NCI-H128 (cell line): ENCODE results near the gene NACC2.
A peak's percentile ranks its signal among the peaks of the same experiment; 100 is the strongest.
"Not testable (repeated sequence)": the region's sequence is repeated elsewhere in the genome, so short reads cannot be mapped to it uniquely, and the experiment has no call there.

ENCODE experiments used
- DNase-seq: peaks from one replicate; lab custom pipeline; 2025; ENCODE audit not compliant: unreplicated experiment; lab: John Stamatoyannopoulos, UW

The NACC2 gene

DNA sequence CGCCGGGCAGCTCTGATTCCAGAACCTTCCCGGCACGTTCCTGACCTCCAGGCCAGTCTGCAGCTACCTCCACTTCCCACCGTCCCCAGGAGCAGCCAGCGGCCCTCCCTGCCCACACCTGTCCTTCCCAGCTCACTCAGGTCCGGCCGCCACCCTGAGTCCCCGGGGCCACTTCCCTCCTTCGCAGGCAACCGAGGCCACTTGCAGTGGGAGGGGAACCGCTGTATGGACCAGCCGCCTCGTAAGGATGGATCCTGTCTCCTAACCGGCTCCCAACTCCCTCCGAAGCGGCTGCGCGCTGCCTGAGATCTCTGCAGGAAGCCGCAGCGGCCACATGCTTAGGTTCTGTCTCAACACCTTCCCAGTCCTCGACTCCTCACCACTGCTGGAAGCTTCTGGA, 16.1 kb upstream of the NACC2 start:
- DNase-seq = no peak

DNA sequence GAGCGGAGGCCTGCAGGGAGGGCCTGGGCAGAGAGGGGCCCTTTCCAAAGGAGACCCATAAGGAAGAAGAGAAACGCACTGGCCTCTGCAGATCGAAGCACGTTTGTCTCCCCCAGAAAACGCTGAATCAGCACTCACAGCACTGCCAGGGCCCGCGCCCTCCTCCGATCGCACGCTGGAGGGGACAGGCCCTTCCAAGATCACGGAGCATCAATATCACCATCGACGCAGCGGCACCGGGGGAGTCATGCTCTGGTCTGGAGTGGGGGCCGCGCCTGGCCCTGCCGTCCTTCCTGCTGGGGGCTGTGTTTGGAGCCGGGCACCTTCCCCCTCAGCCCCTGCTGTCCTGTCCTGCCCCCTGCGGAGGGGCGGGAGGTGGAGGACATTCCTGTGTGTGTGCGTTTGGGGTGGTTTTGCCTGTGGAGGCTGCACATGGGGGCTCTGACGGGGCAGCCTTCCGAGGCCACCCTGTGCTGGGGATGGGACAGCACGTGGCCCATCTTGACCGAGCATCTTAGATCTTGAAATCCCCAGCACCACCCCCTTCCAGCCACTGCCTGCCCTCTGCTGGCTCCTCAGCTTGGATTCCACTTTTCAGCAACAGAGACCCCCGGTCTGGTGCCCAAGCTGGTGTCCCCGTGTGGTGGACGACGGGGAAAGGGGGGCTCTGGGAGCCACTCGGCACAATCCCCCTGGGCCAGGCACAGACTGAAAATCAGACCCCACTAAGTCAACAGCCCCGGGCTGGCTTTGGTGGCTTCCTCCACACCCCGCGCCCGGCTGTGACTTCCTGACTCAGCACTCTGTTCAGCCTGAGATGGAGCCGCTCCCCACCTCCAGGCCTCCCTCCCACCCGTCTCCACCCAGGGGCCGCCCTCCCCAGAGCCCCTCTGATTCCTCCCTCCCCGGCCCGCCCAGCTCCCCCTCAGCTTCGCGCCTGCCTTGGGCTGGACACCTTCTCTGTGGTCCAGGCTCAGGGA, 15.3 kb upstream of the NACC2 start:
- no peak for DNase-seq

DNA sequence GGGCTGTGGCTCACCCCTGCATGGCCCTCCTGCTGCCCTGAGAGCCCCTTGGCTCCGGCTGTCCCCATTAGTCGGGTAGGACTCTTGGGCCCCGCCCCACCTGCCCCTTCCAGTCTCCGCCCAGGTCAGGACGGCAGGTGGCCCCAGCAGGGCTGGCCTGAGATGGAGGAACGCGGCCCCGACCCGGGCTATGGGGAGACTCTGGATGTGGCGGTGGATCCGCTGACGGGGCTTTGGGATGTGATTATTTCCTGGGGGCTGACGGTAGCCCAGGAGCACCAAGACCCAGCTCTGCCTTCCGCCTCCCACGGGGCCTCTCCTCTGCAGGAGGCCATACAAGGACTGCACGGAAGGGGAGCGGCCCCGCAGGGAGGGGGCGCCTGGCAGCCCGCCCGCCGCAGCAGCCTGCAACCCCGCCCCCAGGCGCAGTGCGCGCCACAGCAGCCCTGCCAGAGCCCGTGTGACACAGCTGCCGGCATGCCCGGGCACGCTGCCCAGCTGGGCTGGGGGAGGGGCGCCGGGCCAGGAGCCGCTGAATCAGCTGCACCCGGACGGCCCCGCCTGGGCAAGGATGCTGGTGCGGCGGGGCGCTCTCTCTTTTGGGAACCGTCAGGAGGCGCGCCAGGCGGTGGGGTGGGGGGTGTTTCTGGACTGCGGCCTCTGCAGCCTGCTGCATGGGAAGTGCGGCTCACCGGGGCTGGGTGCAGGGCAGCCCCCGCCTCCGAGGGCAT, 14.4 kb upstream of the NACC2 start:
- peak; percentile 86 for DNase-seq

DNA sequence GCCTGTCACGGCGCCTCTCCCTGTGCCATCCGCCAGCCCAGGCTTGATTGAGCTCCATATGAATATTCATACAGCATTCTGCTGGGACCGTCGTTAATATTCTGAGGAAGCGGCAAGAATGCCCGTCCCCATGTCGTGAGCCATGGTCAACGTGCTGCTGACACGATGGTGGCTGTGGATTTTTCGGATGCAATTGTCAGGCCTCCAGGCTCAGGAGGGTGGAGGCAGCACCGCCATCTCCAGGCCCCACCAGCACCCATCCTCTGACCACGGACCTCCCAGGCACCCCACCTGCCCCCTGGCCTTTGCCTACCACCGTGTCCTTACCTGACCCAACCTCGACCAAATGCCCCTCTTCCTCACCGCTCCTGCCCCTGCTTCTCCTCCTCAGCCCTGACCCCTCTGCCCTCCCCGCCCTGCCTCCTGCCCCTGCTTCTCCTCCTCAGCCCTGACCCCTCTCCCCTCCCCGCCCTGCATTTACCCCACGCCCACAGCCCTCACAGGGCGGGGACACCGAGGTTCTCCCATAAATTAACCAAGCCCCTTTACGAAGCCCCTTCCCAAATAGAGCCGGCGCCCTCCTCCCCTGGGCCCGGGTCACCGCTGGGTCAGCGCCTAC, 13.7 kb upstream of the NACC2 start:
- no peak for DNase-seq

DNA sequence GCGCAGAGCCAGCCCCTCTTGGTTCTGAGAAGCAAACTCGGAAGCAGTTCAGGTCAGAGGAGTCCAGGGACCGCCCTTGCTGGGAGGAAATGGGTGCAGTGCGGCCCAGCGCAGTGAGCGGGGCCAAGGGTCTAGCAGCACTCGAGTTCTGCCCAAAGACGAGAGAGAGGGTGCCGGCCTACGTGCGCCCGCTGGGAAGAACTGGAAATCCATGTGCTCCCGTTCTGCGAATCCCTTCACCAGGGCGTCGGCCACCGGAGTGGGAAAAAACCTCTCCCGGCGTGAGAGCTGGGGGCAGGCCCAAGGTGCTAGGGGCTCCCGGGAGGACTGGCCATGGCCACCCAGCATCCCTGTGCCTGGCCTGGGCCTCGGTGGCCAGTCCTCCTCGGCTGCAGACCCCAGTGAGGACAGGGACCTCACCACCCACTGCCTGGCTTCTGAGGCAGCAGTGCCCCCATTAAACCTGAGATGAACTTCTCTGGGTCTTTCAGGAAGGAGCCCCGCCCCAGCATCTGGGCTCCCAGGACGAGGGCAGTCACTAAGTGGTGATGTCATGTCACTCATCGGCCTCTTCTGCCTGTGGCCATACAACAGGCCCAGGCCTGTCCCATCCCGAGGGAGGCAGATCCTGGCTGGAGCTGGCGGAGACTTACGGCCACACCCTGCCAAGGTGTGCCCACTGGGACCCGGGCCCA, 13.0 kb upstream of the NACC2 start:
- no peak for DNase-seq

DNA sequence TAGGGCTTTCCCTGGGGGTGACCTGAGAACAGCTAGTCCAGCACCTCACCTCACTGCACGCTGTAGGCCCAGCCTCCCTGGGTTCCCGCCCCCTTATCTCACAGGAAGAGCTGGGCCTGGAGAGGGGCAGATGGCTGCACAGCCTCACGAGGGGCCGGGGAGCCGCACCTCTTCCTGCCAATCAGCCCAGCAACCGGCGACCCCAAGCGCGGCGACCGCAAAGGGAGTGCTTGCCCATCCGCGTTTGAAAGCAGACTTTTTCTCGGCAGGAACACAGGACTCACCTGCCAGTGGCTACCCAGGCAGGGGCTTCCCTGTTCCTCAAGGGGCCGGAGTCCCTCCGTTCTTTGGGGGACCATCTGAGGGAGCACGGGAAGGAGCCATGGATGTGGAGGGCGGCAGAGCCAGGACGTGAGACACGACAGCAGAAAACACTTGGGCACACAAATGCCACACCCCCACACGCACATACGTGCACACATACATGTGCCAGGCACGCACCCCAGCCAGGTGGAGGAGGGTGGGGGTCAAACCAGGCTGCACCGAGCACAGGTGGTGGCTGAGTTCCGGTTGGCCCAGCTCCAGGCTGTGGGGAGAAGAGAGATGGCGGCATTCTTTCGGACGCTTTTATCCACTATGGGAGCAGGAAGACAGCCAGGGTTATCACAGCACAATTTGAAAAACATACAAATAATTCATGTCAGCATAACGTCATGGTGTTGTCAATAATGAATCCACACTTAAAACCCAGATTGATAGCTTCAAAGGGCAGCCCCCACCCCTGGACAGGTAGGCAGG, 12.3 kb upstream of the NACC2 start:
- DNase-seq = no peak

DNA sequence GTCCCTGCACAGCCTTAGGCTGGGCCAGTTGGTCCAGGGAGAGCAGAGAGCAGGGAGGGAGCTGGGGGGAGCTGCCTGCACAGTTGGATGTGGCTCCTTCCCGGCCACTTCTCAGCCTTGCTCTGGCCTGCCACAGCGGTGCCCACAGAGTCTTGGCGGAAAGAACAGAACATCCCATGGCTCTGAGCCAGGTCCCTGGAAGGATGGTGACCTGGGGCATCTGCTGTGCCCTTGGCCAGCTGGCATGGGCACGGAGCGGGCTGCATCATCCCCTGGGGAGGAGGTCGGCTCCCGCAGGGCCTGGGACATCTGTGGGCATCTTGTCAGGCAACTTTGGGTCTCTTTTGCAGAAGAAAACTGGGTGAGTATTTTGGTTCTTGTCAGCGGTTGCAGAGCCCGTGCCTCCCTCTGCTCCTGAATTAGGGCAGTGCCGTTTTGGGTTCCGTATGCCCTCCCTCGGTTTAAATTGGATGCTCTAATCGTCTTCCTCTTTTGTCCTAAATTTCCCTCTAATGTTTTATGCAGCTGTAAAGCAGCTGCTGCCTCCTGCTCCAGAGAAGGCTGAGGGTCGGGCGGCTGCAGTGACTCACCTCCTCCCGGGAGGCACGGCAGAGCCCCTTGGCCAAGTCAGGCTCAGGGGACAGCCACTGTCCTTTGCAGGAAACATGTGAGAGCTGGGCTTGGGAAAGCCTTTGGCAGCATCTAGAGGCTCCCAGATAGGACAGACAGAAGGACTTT, 10.5 kb upstream of the NACC2 start:
- DNase-seq = no peak

DNA sequence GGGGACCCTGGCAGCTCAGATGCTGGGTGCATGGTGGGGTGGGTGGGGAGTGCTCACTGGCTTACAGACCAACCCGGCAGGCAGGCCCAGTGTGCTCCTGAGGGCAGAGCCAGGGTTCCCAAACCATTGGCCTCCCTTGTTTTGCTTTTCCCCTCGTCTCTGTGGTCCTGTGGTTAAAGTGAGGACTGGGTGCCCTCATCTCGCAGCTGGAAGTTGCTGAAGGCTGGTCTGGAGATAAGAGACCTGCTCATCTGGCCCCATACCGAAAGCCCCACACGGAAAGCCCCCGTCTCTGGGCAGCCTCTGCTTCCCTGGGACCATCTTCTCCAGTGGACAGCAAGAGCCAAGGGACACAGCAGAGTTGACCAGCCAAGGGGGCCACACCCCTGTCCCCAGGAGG, 9.8 kb upstream of the NACC2 start:
- DNase-seq = no peak

DNA sequence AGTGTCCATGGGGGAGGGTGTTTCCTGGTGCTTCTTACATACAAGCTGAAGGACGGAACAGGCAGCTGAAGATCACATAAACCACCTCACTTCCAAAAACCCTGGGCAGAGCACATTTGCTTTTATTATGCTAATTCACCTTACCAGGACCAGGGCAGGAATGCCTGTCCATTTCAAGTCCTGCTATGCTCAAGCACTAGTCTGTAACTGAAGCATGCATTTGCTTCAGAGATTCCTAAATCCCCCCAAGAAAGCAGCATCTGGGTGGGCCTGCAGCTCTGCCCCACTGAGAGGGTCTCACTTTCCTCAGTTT, 9.4 kb upstream of the NACC2 start:
- no peak for DNase-seq

DNA sequence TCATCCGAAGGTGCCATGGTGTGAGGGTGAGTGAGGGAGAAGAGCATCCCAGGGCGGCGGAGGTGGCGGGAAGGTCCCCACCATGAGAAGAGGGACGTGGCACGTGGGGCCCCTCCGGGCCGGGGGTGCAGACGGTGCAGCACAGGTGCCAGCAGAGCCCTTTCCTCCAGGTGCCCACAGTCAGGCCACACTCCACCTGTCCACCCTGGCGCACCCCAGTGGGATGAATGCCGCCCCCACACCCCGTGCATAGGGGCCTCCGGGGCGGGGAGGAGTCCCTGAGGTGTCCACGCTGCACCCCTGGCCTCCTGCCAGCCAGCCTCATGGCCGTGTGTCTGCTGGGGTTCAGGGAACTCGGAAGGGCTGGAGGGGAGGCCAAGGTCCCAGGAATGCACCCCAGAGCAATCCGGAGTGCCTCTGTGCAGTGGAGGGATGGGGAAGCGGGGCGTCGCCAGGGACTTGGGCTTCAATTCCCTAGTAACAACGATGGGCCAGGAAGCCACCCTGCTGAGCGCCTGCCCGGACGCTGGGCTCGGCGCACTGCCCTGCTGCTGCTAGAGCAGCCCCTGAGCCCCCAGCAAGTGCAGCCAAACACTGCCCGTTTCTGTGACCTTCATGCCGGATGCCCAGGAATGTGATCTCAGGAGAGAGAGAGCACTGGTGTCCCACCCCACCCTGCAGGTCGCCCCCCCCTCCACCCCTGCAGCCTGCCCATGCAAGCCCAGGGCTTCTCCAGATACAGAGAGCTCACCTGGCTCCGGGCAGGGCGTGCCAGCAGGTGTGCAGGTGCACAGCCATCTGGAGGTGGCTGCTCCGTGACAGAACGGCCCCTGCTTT, 8.8 kb upstream of the NACC2 start:
- peak; percentile 31 for DNase-seq

DNA sequence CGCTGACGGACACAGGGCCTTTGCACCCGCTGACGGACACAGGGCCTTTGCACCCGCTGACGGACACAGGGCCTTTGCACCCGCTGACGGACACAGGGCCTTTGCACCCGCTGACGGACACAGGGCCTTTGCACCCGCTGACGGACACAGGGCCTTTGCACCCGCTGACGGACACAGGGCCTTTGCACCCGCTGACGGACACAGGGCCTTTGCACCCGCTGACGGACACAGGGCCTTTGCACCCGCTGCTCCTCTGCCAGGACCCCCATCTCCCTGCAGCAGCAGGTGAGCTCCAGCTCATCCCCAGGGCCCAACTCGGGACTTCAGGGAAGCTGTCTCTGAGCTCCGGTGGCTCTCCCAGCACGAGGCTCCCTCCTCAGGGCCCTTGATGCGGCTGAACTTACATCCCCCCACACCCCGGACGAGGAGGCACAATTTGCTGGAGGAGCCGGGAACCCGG, 6.6 kb upstream of the NACC2 start:
- not testable (repeated sequence) for DNase-seq

DNA sequence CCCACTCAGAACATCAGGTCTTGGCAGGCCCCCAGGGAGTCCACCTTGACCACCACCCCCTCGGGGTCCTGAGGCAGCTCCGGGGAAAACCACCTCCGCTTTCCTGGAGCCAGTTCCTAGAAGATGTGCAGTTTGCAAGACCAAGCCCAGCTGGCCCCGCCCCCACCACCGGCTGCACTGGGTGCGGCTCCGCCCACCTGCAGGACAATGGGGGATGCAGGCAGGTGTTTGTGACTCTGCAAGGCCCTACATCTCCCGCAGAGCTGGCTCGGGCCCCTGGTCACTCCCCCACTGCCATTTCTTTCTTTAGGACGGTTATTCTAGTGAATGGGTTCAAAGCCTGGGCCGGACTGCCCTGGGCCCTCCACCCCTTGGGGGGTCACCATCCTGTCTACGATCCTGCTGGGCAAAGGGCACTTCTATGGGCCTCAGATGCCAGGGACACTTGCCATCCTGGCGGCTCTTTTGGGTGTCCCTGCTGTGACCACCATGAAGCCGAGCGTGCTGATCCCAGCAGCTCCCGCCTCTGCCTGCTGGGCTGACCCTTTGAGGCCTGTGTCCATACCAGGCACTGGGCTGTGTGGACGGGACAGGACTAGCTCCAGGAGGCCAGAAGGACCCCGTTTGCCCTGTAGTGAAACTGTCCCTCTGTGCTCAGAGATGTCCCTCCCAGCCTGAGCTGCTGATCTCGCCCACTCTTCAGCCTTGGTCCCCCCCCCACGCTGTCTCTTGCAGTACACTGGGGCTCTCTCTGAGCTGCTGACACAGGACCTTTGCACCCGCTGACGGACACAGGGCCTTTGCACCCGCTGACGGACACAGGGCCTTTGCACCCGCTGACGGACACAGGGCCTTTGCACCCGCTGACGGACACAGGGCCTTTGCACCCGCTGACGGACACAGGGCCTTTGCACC, 5.9 kb upstream of the NACC2 start:
- peak; percentile 30 for DNase-seq

DNA sequence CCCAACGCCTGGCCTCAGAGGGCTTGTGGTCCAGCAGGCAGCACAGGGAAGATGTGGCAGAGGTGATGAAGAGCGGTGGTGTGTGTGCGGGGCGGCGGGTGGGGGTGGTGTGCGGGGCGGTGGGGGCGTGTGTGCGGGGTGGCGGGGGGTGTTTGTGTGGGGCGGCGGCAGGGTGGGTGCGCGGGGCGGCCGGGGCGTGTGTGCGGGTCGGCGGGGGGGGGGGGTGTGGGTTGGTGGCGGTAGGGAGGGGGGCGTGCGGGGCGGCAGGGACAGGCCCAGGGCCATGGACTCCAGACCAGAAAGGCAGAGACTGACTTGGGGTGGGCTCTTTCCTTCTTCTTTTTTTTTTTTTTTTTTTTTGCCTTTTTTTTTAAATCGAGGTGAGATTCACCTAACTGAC, 4.5 kb upstream of the NACC2 start:
- no peak for DNase-seq

DNA sequence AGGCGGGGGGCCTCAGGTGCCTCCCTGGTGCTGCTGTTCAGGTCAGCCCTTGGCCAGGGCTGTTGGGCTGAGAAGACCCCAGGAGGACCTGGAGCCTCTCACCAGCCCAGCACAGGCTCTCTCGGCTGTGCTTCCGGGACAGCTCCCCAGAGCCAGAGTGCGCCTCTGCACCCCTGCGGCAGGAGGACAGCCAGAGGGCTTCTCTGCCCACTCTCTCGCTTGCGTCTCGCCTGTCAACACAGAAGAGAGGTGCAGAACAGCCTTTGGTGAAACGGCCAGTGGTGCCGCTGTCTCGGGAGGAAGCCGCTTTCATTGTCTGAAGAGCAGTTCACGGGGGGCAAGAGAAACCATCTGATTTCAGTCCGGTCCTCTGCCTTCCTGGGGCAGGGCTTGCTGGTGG, 3.8 kb upstream of the NACC2 start:
- DNase-seq = no peak

DNA sequence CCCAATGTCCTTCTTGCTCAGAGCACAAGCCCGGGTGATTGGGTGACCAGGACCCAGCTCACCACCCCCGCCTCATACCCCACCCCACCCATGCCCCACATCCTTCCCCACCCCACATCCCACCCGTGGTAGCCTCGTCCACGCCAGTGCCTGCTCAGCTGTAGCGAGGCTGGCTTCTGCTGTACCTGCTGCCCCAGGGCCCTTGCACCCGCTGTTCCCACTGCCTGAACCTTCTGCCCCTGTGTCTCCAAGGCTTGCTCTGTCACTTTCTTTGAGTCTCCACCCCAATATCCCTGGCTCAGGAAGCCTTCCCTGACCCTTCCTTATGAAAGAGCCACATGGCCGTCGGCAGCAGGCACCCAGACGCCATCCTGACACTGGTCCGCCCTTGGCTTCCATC, 3.1 kb upstream of the NACC2 start:
- DNase-seq = no peak

DNA sequence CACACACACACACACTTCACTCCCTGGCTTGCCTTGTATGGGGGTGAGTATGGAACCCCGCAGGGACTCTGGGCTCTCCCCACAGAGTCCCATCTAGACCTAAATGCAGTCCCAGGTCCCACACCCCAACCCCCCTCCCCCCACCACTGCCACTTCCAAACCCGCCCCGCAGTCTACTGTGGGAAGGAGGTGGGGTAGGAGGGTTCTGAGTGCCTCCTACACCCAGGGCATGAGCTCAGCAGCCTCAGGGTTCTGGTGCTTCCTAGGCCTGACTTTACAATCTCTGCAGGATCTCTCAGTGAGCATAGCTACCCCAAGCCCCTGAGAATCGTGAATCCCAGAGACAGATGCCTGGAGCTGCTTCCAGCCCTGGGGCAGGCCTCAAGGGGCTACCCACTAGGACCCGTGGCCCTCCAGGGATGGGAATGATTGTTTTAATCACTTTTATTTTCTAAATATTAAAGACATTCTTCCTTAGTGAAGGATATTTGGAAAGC, 1.5 kb upstream of the NACC2 start:
- DNase-seq = no peak

DNA sequence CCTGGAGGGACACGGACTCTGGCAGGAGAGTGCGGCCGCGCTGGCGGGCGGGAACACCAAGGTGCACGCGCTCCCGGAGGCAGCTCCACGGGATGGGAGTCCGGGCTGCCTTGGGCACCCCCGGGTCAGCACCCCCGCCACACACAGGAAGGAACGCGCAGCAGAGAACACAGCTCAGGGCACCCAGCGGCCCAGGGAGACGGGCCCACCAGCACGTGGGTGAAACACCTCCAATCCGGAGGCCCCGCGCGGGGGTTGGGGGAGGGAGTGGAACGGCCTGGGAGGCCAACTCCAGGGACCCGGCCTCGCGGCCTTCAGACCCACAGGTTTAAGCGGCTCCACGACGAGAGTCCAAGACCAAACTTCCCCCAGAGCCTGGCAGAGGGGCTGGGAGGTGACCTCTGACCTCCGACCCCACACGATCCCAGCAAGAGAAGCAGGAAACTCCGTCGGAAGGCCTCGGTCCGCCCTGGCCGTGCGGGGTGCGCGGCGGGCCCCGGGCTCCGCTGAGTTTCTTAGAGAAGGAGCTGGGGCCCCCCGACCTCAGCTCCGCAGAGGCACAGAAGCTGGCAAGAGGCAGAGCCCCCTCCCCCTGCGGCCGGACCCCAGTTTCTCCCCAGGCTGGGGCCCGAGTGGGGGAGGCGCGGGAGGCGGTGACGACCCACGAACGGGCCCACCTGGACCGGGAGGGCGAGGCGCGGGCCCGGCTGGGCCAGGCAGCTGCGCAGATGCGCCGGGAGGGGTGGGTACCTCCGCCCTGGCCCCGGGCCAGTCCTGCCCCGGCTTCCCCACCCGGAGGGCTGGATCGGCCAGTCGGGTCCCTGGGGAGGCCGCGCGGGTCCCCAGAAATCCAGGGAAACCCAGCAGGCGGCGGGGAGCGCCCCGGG, 851 bp downstream of the NACC2 start:
- DNase-seq = no peak
